Spleen (tissue), 7 donors: ENCODE data around the gene UBN1.

Experiments used
- POLR2A ChIP-seq, 3 donors: fragments of 450-650 bp; IDR thresholded peaks; one replicate each; pipeline ENCODE4 v1.5.1; 2017; ENCODE audit warnings: antibody characterized with exemption in 3 of 3, mild to moderate bottlenecking in 1 of 3
- POLR2AphosphoS5 ChIP-seq, 3 donors: sonication (generic); formaldehyde crosslinking; IDR thresholded peaks; one replicate each; pipeline ENCODE4 v1.5.1; 2017; ENCODE audit warnings: antibody characterized with exemption in 3 of 3
- TF ChIP-seq, protein P1 (sequence below), 11 experiments: fragments of 200-600 bp in 7 of 11; fragments of 450-650 bp in 4 of 11; sonication (generic) in 4 of 11; IDR thresholded peaks in 8 of 11; conservative IDR thresholded peaks in 3 of 11; 1 replicate in 7 of 11; 2 replicates in 4 of 11; pipeline versions ENCODE4 v1.4.0 to v1.8.0; 2016 to 2021; ENCODE audit warnings: antibody characterized with exemption in 11 of 11, inconsistent platforms in 4 of 11, mild to moderate bottlenecking in 1 of 11
- donor health status: DM: no; HTN: no; CAD: no; lungs with moderate emphysema.
- donor health status: DM: no; HTN: no; CAD: no.
- donor health status: DM: no; HTN: no; CAD: no.

GRCh38 chr16:4826526-4826925 lies 20.8 kb upstream of the UBN1 start:
- no peak for TF ChIP-seq POLR2A (IDR thresholded peaks at IDR 0.05)
- TF ChIP-seq, protein P1, sequence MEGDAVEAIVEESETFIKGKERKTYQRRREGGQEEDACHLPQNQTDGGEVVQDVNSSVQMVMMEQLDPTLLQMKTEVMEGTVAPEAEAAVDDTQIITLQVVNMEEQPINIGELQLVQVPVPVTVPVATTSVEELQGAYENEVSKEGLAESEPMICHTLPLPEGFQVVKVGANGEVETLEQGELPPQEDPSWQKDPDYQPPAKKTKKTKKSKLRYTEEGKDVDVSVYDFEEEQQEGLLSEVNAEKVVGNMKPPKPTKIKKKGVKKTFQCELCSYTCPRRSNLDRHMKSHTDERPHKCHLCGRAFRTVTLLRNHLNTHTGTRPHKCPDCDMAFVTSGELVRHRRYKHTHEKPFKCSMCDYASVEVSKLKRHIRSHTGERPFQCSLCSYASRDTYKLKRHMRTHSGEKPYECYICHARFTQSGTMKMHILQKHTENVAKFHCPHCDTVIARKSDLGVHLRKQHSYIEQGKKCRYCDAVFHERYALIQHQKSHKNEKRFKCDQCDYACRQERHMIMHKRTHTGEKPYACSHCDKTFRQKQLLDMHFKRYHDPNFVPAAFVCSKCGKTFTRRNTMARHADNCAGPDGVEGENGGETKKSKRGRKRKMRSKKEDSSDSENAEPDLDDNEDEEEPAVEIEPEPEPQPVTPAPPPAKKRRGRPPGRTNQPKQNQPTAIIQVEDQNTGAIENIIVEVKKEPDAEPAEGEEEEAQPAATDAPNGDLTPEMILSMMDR (IDR thresholded peaks at IDR 0.05 in 8 of 11, conservative IDR thresholded peaks at IDR 0.05 in 3 of 11), result no peak
- no peak for TF ChIP-seq POLR2AphosphoS5 (IDR thresholded peaks at IDR 0.05)
